Measurements from ENCODE around the gene SYT3. TPM values are rescaled to one million over a fixed set of nuclear protein-coding genes. Genes with fewer than 3 reads are reported as not detected.

SYT3 gene
- total and polyA plus RNA-seq, 2 of the 8 experiments (the other 6 are each of a cell fraction or from before 2014, with no cell fraction given) = 6.7 to 17.3 TPM

DNA sequence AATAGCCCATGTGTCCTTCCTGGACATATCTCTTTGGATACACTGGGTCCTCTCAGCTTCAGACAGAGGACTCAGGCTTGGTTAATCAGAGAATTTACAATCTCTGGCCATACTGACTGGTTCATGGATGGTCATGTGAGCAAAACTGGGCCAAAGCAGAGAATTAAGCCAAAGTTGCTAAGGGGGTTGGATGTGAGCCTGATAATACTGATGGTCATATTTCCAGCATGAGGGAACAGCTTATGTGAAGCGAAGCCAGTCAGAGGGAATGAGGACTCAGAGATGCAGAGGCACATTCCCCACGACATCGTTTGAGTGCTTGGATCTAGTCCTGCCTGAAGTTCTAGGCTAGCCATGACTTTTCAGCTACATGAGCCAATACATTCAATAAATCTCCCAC, 49.5 kb downstream of the SYT3 start:
- no peak overlapping the region for H4K8ac ChIP-seq (ENCODE audit: extremely low read depth, insufficient read depth, low read length)
- no peaks in the 10 kb centered on the region for H4K20me1 ChIP-seq (replicated peaks in 1 of 2; ENCODE audit: control insufficient read depth in 1 of 2, insufficient read depth in 2 of 2, low read length in 2 of 2)
- H3K4me1 ChIP-seq (replicated peaks in 1 of 4; ENCODE audit: control insufficient read depth in 3 of 4, insufficient read depth in 4 of 4, low read length in 3 of 4) = no peaks in the 10 kb centered on the region
- H2BK20ac ChIP-seq (ENCODE audit: low read length) = 0 out of 2 replicates have a peak overlapping the region, but pooled peaks have one; percentile 80
- ChIA-PET POLR2A (ENCODE audit: partially characterized antibody) (interaction anchor here (0.6 to 1.2 kb wide), 2 partner anchors 21 to 102 kb away, joined by 3 to 4 read pairs; no protein-coding TSS in a partner anchor), CTCF (ENCODE audit: partially characterized antibody) (interaction anchor here (0.6 to 4.0 kb wide), 4 partner anchors 10 to 53 kb away, joined by 3 to 15 read pairs (median 4); no protein-coding TSS in a partner anchor)
- H3K9me3 ChIP-seq (ENCODE audit: insufficient read depth in 2 of 2, low read depth in 1 of 2, low read length in 1 of 2) = no peaks in the 10 kb centered on the region
- H3K14ac ChIP-seq (ENCODE audit: insufficient read length) = no peak overlapping the region
- no peak overlapping the region for H3K4me2 ChIP-seq (ENCODE audit: insufficient read depth in 1 of 2, low read depth in 2 of 2, low read length in 2 of 2)
- peaks cover 0 to 4% (median 0%) of the 10 kb centered on the region in 4 experiments; a peak in 4 of 7 replicates for H3K27me3 ChIP-seq (replicated peaks in 1 of 4; ENCODE audit: control insufficient read depth in 3 of 4, extremely low read depth in 1 of 4, insufficient read depth in 3 of 4, low read length in 3 of 4)
- no peak overlapping the region for H3K4ac ChIP-seq (replicated peaks; ENCODE audit: insufficient read length, low read depth, low read length)
- DNase-seq (ENCODE audit: low read depth in 1 of 2, low spot score in 2 of 2) (no peak), FAIRE-seq (no peak)
- H3K23ac ChIP-seq (ENCODE audit: insufficient read length) = no peak overlapping the region
- H3K9ac ChIP-seq (replicated peaks in 1 of 4; ENCODE audit: extremely low read depth in 1 of 4, low read depth in 3 of 4, low read length in 3 of 4) = no peak overlapping the region
- H2BK12ac ChIP-seq (ENCODE audit: low read depth, low read length) = no peak overlapping the region
- no peaks in the 10 kb centered on the region for H3K79me2 ChIP-seq (ENCODE audit: control insufficient read depth in 1 of 2, insufficient read depth in 2 of 2, low read length in 2 of 2)
- TF ChIP-seq TBP (IDR thresholded peaks at IDR 0.05; ENCODE audit: low read depth, low read length) = no peak
- no peaks in the 10 kb centered on the region for H3K23me2 ChIP-seq (ENCODE audit: low read depth, low read length)
- H3K18ac ChIP-seq (ENCODE audit: extremely low read depth, low read length) = no peak overlapping the region
- H2AFZ ChIP-seq (ENCODE audit: low read length) = no peak overlapping the region
- no peak overlapping the region for H3K4me3 ChIP-seq (ENCODE audit: extremely low read depth in 1 of 4, insufficient read depth in 2 of 4, low read depth in 3 of 4, low read length in 4 of 4)
- no peak overlapping the region for H2BK120ac ChIP-seq (replicated peaks; ENCODE audit: low read depth, low read length)
- WGBS, 2 experiments (ENCODE audit: extremely low coverage in 1 of 2, insufficient coverage in 1 of 2, insufficient read length in 1 of 2, insufficient replicate concordance in 2 of 2, low coverage in 1 of 2, low lambda C conversion rate in 2 of 2, missing lambda C conversion rate in 1 of 2) = 97% methylated on average over 3 of the region's 3 CpGs; no CpG with 5 or more reads in 1 of the 2 experiments
- no peak overlapping the region for H3K27ac ChIP-seq (ENCODE audit: low read depth, low read length)
- H3K56ac ChIP-seq (replicated peaks; ENCODE audit: insufficient read length, low read depth, low read length) = no peak overlapping the region
- H4K91ac ChIP-seq (replicated peaks; ENCODE audit: insufficient read length, low read length) = peak overlapping the region; percentile 73
- H2BK5ac ChIP-seq (ENCODE audit: low read depth, low read length) = no peak overlapping the region
- H2BK15ac ChIP-seq (ENCODE audit: low read length) = no peak overlapping the region
- no peaks in the 10 kb centered on the region for H3K36me3 ChIP-seq (ENCODE audit: control insufficient read depth in 2 of 4, insufficient read depth in 4 of 4, low read length in 3 of 4)
- H4K5ac ChIP-seq (ENCODE audit: insufficient read length, low read depth, low read length) = no peak overlapping the region
- H2AK5ac ChIP-seq (ENCODE audit: low read depth, low read length) = peak overlapping the region; percentile 53; the same call in 1 of the 2 replicates
- H3K79me1 ChIP-seq (ENCODE audit: low read depth, low read length) = no peaks in the 10 kb centered on the region

Data from H1 (cell line).